GM12875 (cell line): ENCODE data around the gene HM13.
"Not testable (repeated sequence)": the region's sequence is repeated elsewhere in the genome, so short reads cannot be mapped to it uniquely, and the experiment has no call there.

Experiments
- H3K4me3 ChIP-seq: one replicate; pipeline ENCODE4 v1.5.1; 2011; ENCODE audit warnings: low read depth, low read length, control low read depth
- CTCF ChIP-seq: IDR thresholded peaks from 2 replicates; pipeline ENCODE4 v1.5.1; 2011; ENCODE audit warnings: low read depth, mild to moderate bottlenecking, control low read depth, inconsistent platforms, low read length, moderate library complexity, borderline replicate concordance; ENCODE audit not compliant: insufficient read depth

The HM13 gene

GRCh38 chr20:31508517-31509244 is 5.6 kb upstream of the HM13 start:
- no peak overlapping the region for H3K4me3 ChIP-seq
- TF ChIP-seq CTCF = no peak

- no peak for TF ChIP-seq CTCF
- peak overlapping the region; percentile 76 for H3K4me3 ChIP-seq
These were observed 981 bp downstream of the HM13 start for GRCh38 chr20:31515072-31515774.

- TF ChIP-seq CTCF = no peak
These were observed 1.5 kb downstream of the HM13 start for GRCh38 chr20:31515775-31516107.

GRCh38 chr20:31516166-31516565 is 1.9 kb downstream of the HM13 start:
- no peak for TF ChIP-seq CTCF
- no peak overlapping the region for H3K4me3 ChIP-seq

More at GRCh38 chr20:31515775-31516107, 1.5 kb downstream of the HM13 start:
- H3K4me3 ChIP-seq = peak overlapping the region; percentile 2

- TF ChIP-seq CTCF = no peak
- no peak overlapping the region for H3K4me3 ChIP-seq
These were observed 2.4 kb downstream of the HM13 start for GRCh38 chr20:31516651-31517050.

GRCh38 chr20:31517373-31517772 is 3.1 kb downstream of the HM13 start:
- no peak overlapping the region for H3K4me3 ChIP-seq
- no peak for TF ChIP-seq CTCF

- H3K4me3 ChIP-seq = not testable (repeated sequence)
These were observed 7.0 kb downstream of the HM13 start for GRCh38 chr20:31521267-31521666.

GRCh38 chr20:31522731-31523130 is 8.5 kb downstream of the HM13 start:
- no peak for TF ChIP-seq CTCF
- H3K4me3 ChIP-seq = no peak overlapping the region
